HG02759 (cell line): ENCODE results near the gene ZPBP2.
"Not testable (repeated sequence)": the region's sequence is repeated elsewhere in the genome, so short reads cannot be mapped to it uniquely, and the experiment has no call there.

Experiments used
- ATAC-seq: cut with Tn5 transposase; IDR thresholded peaks from one replicate; pipeline ENCODE4 v1.9.1; 2021; ENCODE audit warnings: mild to moderate bottlenecking, moderate library complexity; ENCODE audit not compliant: unreplicated experiment

The ZPBP2 gene

GRCh38 chr17:39855911-39856649 lies 11.9 kb upstream of the ZPBP2 start:
- ATAC-seq, result not testable (repeated sequence)

- no peak for ATAC-seq
Measured at GRCh38 chr17:39861235-39861634, 6.8 kb upstream of the ZPBP2 start.

GRCh38 chr17:39863244-39863917 lies 4.6 kb upstream of the ZPBP2 start:
- ATAC-seq, result no peak

GRCh38 chr17:39863918-39864746 lies 3.9 kb upstream of the ZPBP2 start, which contains the start of gene IKZF3:
Gene IKZF3, minus strand, starts transcription at chr17:39864312. Its CDS starts 186 bp downstream, at chr17:39864126.
- peak; percentile 45 for ATAC-seq

- ATAC-seq, result no peak
Measured at GRCh38 chr17:39866013-39866730, 1.8 kb upstream of the ZPBP2 start.

GRCh38 chr17:39867084-39867879 lies 720 bp upstream of the ZPBP2 start:
- ATAC-seq, result peak; percentile 57

GRCh38 chr17:39868554-39868942 lies 546 bp downstream of the ZPBP2 start:
- no peak for ATAC-seq

- ATAC-seq, result no peak
Measured at GRCh38 chr17:39870776-39871175, 2.8 kb downstream of the ZPBP2 start.

GRCh38 chr17:39871801-39872200 lies 3.8 kb downstream of the ZPBP2 start:
- ATAC-seq, result no peak

GRCh38 chr17:39872751-39873150 lies 4.7 kb downstream of the ZPBP2 start:
- ATAC-seq, result no peak

- ATAC-seq, result not testable (repeated sequence)
Measured at GRCh38 chr17:39886102-39886501, 18.1 kb downstream of the ZPBP2 start.

GRCh38 chr17:39887078-39887477 lies 19.1 kb downstream of the ZPBP2 start:
- ATAC-seq, result no peak

GRCh38 chr17:39889200-39889599 lies 21.2 kb downstream of the ZPBP2 start:
- no peak for ATAC-seq

- no peak for ATAC-seq
Measured at GRCh38 chr17:39894681-39895376, 26.8 kb downstream of the ZPBP2 start.

- no peak for ATAC-seq
Measured at GRCh38 chr17:39898088-39898487, 30.1 kb downstream of the ZPBP2 start.

GRCh38 chr17:39899215-39899614 lies 31.2 kb downstream of the ZPBP2 start:
- ATAC-seq, result no peak

- not testable (repeated sequence) for ATAC-seq
Measured at GRCh38 chr17:39902027-39902426, 34.0 kb downstream of the ZPBP2 start.

- no peak for ATAC-seq
Measured at GRCh38 chr17:39903158-39903884, 35.3 kb downstream of the ZPBP2 start.

- no peak for ATAC-seq
Measured at GRCh38 chr17:39904990-39905288, 36.9 kb downstream of the ZPBP2 start.
